HL-60 (cell line): Measurements from ENCODE around the gene BCAS3.
A peak's percentile ranks its signal among the peaks of the same experiment; 100 is the strongest.

Source experiments
- DNase-seq, 2 experiments: peaks; one replicate each; pipeline ENCODE4 v3.0.0-alpha.2; 2010 to 2020; ENCODE audit warnings: low read depth in 1 of 2, low spot score in 1 of 2
- H3K27ac ChIP-seq: fragments of 250-450 bp; sonication (Bioruptor Pico); replicated peaks from 2 replicates; pipeline ENCODE4 v1.5.1; 2020; ENCODE audit warnings: mild to moderate bottlenecking, moderate library complexity
- H3K27me3 ChIP-seq: fragments of 250-450 bp; sonication (Bioruptor Pico); 2 replicates; pipeline ENCODE4 v1.5.1; 2021; ENCODE audit warnings: mild to moderate bottlenecking, moderate library complexity; ENCODE audit not compliant: insufficient read depth, poor library complexity, severe bottlenecking
- H3K4me3 ChIP-seq: replicated peaks from 2 replicates; pipeline ENCODE4 v1.5.1; 2011; ENCODE audit warnings: mild to moderate bottlenecking, control low read depth, low read length; ENCODE audit not compliant: insufficient read depth
- CTCF ChIP-seq: IDR thresholded peaks from one replicate; pipeline ENCODE4 v1.5.1; 2011; ENCODE audit warnings: low read length, control low read depth, inconsistent platforms; ENCODE audit not compliant: insufficient read depth
- GABPA ChIP-seq: IDR thresholded peaks from 2 replicates; pipeline ENCODE4 v1.6.1; 2012; ENCODE audit warnings: low read depth
- POLR2AphosphoS5 ChIP-seq: IDR thresholded peaks from 2 replicates; pipeline ENCODE4 v1.6.1; 2012; ENCODE audit warnings: low read depth
- REST ChIP-seq: IDR thresholded peaks from 2 replicates; pipeline ENCODE4 v1.6.1; 2012; ENCODE audit warnings: low read depth; ENCODE audit not compliant: insufficient replicate concordance
- SPI1 ChIP-seq: IDR thresholded peaks from 2 replicates; pipeline ENCODE4 v1.6.1; 2012; ENCODE audit warnings: low read depth, mild to moderate bottlenecking, borderline replicate concordance

BCAS3 gene

GRCh38 chr17:61412143-61412859 is 734.6 kb downstream of the BCAS3 start:
- TF ChIP-seq GABPA = no peak
- TF ChIP-seq CTCF = peak; percentile 76
- no peak for TF ChIP-seq POLR2AphosphoS5
- TF ChIP-seq SPI1 = peak; percentile 0; the same call in 1 of the 2 replicates
- TF ChIP-seq REST = no peak
- Histone ChIP-seq H3K4me3 (peak overlapping the region; percentile 48), H3K27ac (no peak overlapping the region), H3K27me3 (peaks cover 49% of the 10 kb centered on the region)
- DNase-seq = peak in 1 of 2 experiments; percentile 55

DNA sequence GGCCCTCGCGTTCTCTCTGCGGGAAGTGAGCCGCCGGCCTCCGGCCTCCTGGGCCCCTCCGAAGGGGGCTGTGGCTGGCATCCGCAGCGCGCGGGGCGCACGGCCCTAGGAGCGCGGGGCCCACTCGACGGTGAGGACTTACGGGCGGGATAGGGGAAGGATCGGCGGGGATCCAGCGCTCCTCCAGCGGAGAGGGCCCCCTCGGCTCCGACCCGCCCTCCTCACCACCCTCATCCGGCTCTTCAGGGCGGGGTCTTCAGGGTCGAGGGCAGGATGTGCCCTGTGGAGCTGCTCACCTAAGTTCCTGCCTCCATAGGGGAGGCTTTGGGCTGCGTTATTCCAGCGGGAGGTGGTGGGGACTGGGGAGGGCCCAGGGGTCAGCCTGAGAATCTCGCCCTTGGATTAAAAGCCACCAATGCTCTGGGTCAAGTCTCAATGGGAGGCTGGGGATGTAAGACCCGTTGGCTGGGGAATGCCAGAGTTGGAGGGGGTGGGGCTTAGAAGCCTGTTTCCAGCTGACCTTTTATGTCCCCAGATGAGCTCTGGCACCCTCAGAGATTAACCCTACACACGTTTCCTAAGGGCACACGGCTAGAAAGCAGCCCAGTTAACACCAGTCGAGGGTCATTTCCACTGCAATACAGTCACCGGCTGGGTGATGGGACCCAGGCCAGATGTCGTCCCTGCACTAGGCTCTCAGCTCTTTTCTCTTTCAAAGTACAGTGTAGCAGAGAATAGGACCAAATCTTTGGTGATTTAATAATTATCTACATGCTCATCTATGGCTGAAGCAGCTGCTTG is 735.4 kb downstream of the BCAS3 start:
- no peak for DNase-seq
- peaks cover 44% of the 10 kb centered on the region for H3K27me3 ChIP-seq
- H3K27ac ChIP-seq = no peak overlapping the region
- no peak overlapping the region; the same call in 1 of the 2 replicates for H3K4me3 ChIP-seq
- TF ChIP-seq REST = no peak
- no peak for TF ChIP-seq SPI1
- TF ChIP-seq CTCF = no peak
- TF ChIP-seq GABPA = no peak
- no peak for TF ChIP-seq POLR2AphosphoS5

DNA sequence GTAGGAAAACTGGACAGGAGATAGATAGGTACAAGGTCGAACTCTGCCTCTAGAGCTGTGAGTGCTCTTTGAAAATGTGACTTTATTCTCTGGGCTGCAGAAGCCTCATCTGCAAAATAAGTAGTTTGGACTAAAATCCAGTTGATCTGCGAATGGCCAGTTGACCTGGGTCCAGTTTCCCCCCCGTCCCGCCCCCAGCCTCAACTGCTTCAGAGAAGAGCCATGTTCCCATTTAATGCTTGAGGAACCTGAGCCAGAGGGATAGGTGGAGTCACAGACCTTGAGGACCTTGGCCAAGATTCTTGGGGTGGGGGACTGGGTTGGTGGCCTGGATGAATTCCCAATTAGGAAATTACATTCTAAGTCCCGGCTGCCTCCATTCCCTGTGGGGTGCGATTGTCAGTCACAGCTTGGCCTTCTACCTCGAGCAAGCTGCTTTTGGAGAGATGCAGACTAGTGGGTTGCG is 736.0 kb downstream of the BCAS3 start:
- no peak for TF ChIP-seq REST
- Histone ChIP-seq H3K27me3 (peaks cover 41% of the 10 kb centered on the region), H3K27ac (no peak overlapping the region), H3K4me3 (no peak overlapping the region)
- DNase-seq = no peak
